ENCODE data around the gene KIAA1671. TPM values are rescaled to one million over a fixed set of nuclear protein-coding genes. Genes with fewer than 3 reads are reported as not detected.
A peak's percentile ranks its signal among the peaks of the same experiment; 100 is the strongest.

Gene KIAA1671
- total and polyA plus RNA-seq, 2 of the 13 experiments (the other 11 are each of a cell fraction or from before 2014, with no cell fraction given) = 13.5 to 13.6 TPM

GRCh38 chr22:25081409-25081824, 128.9 kb downstream of the KIAA1671 start (continued):
- peak; percentile 23; the same call in 1 of the 2 replicates for TF ChIP-seq SOX5 (CRISPR knock-in tag; IDR thresholded peaks at IDR 0.05; ENCODE audit: borderline replicate concordance)
- no peak for TF ChIP-seq ZSCAN12 (CRISPR knock-in tag; IDR thresholded peaks at IDR 0.05)
- TF ChIP-seq ZNF547 (CRISPR knock-in tag; IDR thresholded peaks at IDR 0.05) = no peak
- no peak for TF ChIP-seq DZIP1 (CRISPR knock-in tag; IDR thresholded peaks at IDR 0.05)
- TF ChIP-seq RAD21 (CRISPR knock-in tag; IDR thresholded peaks at IDR 0.05) = peak; percentile 70
- TF ChIP-seq SATB2 (CRISPR knock-in tag; IDR thresholded peaks at IDR 0.05) = no peak
- no peak for TF ChIP-seq ZNF251 (CRISPR knock-in tag; IDR thresholded peaks at IDR 0.05)
- TF ChIP-seq ZNF503 (CRISPR knock-in tag; IDR thresholded peaks at IDR 0.05) = no peak
- peak; percentile 24; the same call in 1 of the 2 replicates for TF ChIP-seq ZFY (CRISPR knock-in tag; IDR thresholded peaks at IDR 0.05)
- TF ChIP-seq TFDP2 (CRISPR knock-in tag; IDR thresholded peaks at IDR 0.05) = peak; percentile 43; the same call in 1 of the 2 replicates
- no peak for TF ChIP-seq ZNF318 (CRISPR knock-in tag; IDR thresholded peaks at IDR 0.05)
- no peak for TF ChIP-seq TOE1 (CRISPR knock-in tag; IDR thresholded peaks at IDR 0.05)
- TF ChIP-seq ZNF3 (CRISPR knock-in tag; IDR thresholded peaks at IDR 0.05) = no peak
- TF ChIP-seq FOSL2 (CRISPR knock-in tag; IDR thresholded peaks at IDR 0.05) = peak; percentile 16; the same call in 1 of the 2 replicates
- TF ChIP-seq ZFP91 (CRISPR knock-in tag; IDR thresholded peaks at IDR 0.05; ENCODE audit: borderline replicate concordance) = no peak
